Colon (tissue), 2 donors: ENCODE data around the gene DHRS3.

Source experiments
- FAIRE-seq: peaks from 2 replicates; lab custom pipeline; 2012; peaks lifted over from hg19 to GRCh38; lab: Jason Lieb, UNC
- donor health status: control.
- donor health status: control.

The DHRS3 gene

GRCh38 chr1:12598974-12599373 lies 19.0 kb downstream of the DHRS3 start:
- FAIRE-seq: no peak

GRCh38 chr1:12597792-12598191 lies 20.2 kb downstream of the DHRS3 start:
- FAIRE-seq: no peak

GRCh38 chr1:12596007-12596821 lies 21.8 kb downstream of the DHRS3 start:
- FAIRE-seq: no peak

- FAIRE-seq: no peak
Measured at GRCh38 chr1:12595757-12596006, 22.3 kb downstream of the DHRS3 start.

GRCh38 chr1:12594966-12595756 lies 22.8 kb downstream of the DHRS3 start:
- no peak for FAIRE-seq

- FAIRE-seq: no peak
Measured at GRCh38 chr1:12594490-12594889, 23.5 kb downstream of the DHRS3 start.

- no peak for FAIRE-seq
Measured at GRCh38 chr1:12593621-12594066, 24.4 kb downstream of the DHRS3 start.

- FAIRE-seq: no peak
Measured at GRCh38 chr1:12592496-12592895, 25.5 kb downstream of the DHRS3 start.

- FAIRE-seq: no peak
Measured at GRCh38 chr1:12591267-12591938, 26.6 kb downstream of the DHRS3 start.

- no peak for FAIRE-seq
Measured at GRCh38 chr1:12588695-12589094, 29.3 kb downstream of the DHRS3 start.

GRCh38 chr1:12587981-12588640 lies 29.9 kb downstream of the DHRS3 start:
- FAIRE-seq: no peak

GRCh38 chr1:12585951-12586942 lies 31.8 kb downstream of the DHRS3 start:
- no peak for FAIRE-seq

- FAIRE-seq: no peak
Measured at GRCh38 chr1:12585536-12585935, 32.5 kb downstream of the DHRS3 start.

GRCh38 chr1:12584900-12585525 lies 33.0 kb downstream of the DHRS3 start:
- FAIRE-seq: no peak

GRCh38 chr1:12583484-12583883 lies 34.5 kb downstream of the DHRS3 start:
- FAIRE-seq: no peak

- FAIRE-seq: no peak
Measured at GRCh38 chr1:12582649-12583048, 35.4 kb downstream of the DHRS3 start.

- no peak for FAIRE-seq
Measured at GRCh38 chr1:12581179-12581578, 36.8 kb downstream of the DHRS3 start.

GRCh38 chr1:12580054-12580887 lies 37.7 kb downstream of the DHRS3 start:
- FAIRE-seq: no peak

GRCh38 chr1:12578860-12579422 lies 39.1 kb downstream of the DHRS3 start:
- no peak for FAIRE-seq

GRCh38 chr1:12577020-12577419 lies 41.0 kb downstream of the DHRS3 start:
- FAIRE-seq: no peak
